OCI-LY7 (cell line): ENCODE results near the gene GADD45B. TPM values are rescaled to one million over a fixed set of nuclear protein-coding genes. Genes with fewer than 3 reads are reported as not detected.

Experiments
- BruUV-seq: library from RNA; stranded (reverse); fragments of 400-500 nt; replicated peaks from 2 replicates; lab custom pipeline; 2021; lab: Mats Ljungman, UMichigan
- CTCF ChIA-PET: fragments of 300-600 bp; sonication (Branson Sonifier 250); formaldehyde crosslinking; loops from one replicate; lab custom pipeline; 2022; ENCODE audit warnings: antibody characterized with exemption; ENCODE audit not compliant: unreplicated experiment; lab: Charles Lee
- POLR2A ChIA-PET: fragments of 300-600 bp; sonication (Branson Sonifier 250); formaldehyde crosslinking; loops from one replicate; lab custom pipeline; 2022; ENCODE audit warnings: antibody characterized with exemption; lab: Charles Lee
- DNase-seq: peaks from one replicate; pipeline ENCODE4 v3.0.0-alpha.2; 2015; ENCODE audit warnings: low spot score
- H2AFZ ChIP-seq: fragments of 200-600 bp; sonication (generic), shearing (Covaris generic); 2 replicates; pipeline ENCODE4 v1.6.1; 2014; ENCODE audit warnings: mild to moderate bottlenecking, antibody characterized with exemption, low read length, moderate library complexity
- H3K27ac ChIP-seq: fragments of 200-600 bp; sonication (generic); 2 replicates; pipeline ENCODE4 v1.5.1; 2014; ENCODE audit warnings: mixed run types, low read depth, mild to moderate bottlenecking, moderate library complexity, low read length, inconsistent platforms; ENCODE audit not compliant: poor library complexity, severe bottlenecking
- H3K36me3 ChIP-seq: fragments of 200-600 bp; sonication (generic); 2 replicates; pipeline ENCODE4 v1.6.1; 2014; ENCODE audit warnings: mild to moderate bottlenecking, antibody characterized with exemption, low read length, moderate library complexity, mixed read lengths; ENCODE audit not compliant: insufficient read depth
- H3K4me1 ChIP-seq: fragments of 200-600 bp; sonication (generic); 2 replicates; pipeline ENCODE4 v1.5.1; 2014; ENCODE audit warnings: mild to moderate bottlenecking, low read length; ENCODE audit not compliant: insufficient read depth, poor library complexity, severe bottlenecking
- H3K4me2 ChIP-seq: fragments of 200-600 bp; sonication (generic); 2 replicates; pipeline ENCODE4 v1.6.1; 2014; ENCODE audit warnings: mild to moderate bottlenecking, low read length
- H3K4me3 ChIP-seq: fragments of 200-600 bp; sonication (generic); 2 replicates; pipeline ENCODE4 v1.5.1; 2014; ENCODE audit warnings: mild to moderate bottlenecking, low read depth, low read length; ENCODE audit not compliant: poor library complexity, severe bottlenecking
- H3K79me2 ChIP-seq: fragments of 200-600 bp; sonication (generic); 2 replicates; pipeline ENCODE4 v1.6.1; 2016; ENCODE audit warnings: low read depth, mild to moderate bottlenecking, low read length, moderate library complexity, mixed read lengths; ENCODE audit not compliant: insufficient read depth
- H3K9me2 ChIP-seq: fragments of 200-600 bp; sonication (generic); 2 replicates; pipeline ENCODE4 v1.6.1; 2016; ENCODE audit warnings: mild to moderate bottlenecking, low read length, mixed read lengths; ENCODE audit not compliant: insufficient read depth
- H3K9me3 ChIP-seq: fragments of 200-600 bp; sonication (generic); 2 replicates; pipeline ENCODE4 v1.6.1; 2014; ENCODE audit warnings: mild to moderate bottlenecking, mixed run types, low read length, mixed read lengths
- H4K20me1 ChIP-seq: fragments of 200-600 bp; sonication (generic); 2 replicates; pipeline ENCODE4 v1.6.1; 2014; ENCODE audit warnings: mild to moderate bottlenecking, antibody characterized with exemption, low read length, moderate library complexity, mixed read lengths; ENCODE audit not compliant: insufficient read depth
- EZH2phosphoT487 ChIP-seq: fragments of 200-600 bp; sonication (generic); IDR thresholded peaks from 2 replicates; pipeline ENCODE4 v1.6.1; 2018; ENCODE audit warnings: low read depth, borderline replicate concordance, mild to moderate bottlenecking, mixed run types, antibody characterized with exemption, low read length, moderate library complexity, mixed read lengths
- intact Hi-C: fragments of 100-400 bp; cut with micrococcal nuclease; formaldehyde crosslinking; loops from one replicate; pipeline ENCODE4 v1.10.0; 2022; ENCODE audit not compliant: unreplicated experiment
- total RNA-seq, 2 experiments: library from RNA; depleted of rRNA in 1 of 2; stranded (reverse); fragments of >200 nt in 1 of 2; shearing (Covaris generic) in 1 of 2; gene quantifications; 2 replicates each; pipeline ENCODE4 v1.2.3, GENCODE V29; 2014 to 2022
- TF ChIP-seq, protein P1 (sequence below): fragments of 200-600 bp; sonication (generic); conservative IDR thresholded peaks from 2 replicates; pipeline ENCODE4 v1.5.1; 2014; ENCODE audit warnings: mild to moderate bottlenecking, antibody characterized with exemption, low read length, moderate library complexity, mixed read lengths

GADD45B gene
- total RNA-seq, 2 experiments from 2014 or later, result 40.5 to 98.4 TPM

DNA sequence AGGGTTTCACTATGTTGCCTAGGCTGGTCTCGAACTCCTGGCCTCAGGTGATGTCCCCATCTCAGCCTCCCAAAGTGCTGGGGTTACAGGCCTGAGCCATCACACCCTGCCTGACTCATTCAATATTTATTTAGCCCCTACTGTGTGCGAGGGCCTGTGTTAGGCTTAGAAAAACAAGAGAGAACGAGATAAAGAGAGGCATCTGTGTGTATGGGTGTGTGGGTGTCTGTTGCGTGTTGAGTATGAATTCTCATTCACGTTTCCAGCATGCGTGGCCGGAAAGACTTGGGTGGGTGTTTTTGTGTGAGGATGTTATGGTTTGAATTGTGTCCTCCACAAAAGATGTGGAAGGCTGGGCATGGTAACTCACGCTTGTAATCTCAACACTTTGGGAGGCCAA lies 9.5 kb downstream of the GADD45B start:
- TF ChIP-seq, protein P1, sequence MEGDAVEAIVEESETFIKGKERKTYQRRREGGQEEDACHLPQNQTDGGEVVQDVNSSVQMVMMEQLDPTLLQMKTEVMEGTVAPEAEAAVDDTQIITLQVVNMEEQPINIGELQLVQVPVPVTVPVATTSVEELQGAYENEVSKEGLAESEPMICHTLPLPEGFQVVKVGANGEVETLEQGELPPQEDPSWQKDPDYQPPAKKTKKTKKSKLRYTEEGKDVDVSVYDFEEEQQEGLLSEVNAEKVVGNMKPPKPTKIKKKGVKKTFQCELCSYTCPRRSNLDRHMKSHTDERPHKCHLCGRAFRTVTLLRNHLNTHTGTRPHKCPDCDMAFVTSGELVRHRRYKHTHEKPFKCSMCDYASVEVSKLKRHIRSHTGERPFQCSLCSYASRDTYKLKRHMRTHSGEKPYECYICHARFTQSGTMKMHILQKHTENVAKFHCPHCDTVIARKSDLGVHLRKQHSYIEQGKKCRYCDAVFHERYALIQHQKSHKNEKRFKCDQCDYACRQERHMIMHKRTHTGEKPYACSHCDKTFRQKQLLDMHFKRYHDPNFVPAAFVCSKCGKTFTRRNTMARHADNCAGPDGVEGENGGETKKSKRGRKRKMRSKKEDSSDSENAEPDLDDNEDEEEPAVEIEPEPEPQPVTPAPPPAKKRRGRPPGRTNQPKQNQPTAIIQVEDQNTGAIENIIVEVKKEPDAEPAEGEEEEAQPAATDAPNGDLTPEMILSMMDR, result no peak
- no peak for TF ChIP-seq EZH2phosphoT487
- Histone ChIP-seq H4K20me1 (no peaks in the 10 kb centered on the region), H3K79me2 (no peaks in the 10 kb centered on the region), H3K4me2 (no peak overlapping the region), H3K4me1 (peaks cover 47% of the 10 kb centered on the region), H3K4me3 (no peak overlapping the region), H3K9me2 (no peaks in the 10 kb centered on the region), H3K9me3 (peaks cover 19% of the 10 kb centered on the region; the same call in 1 of the 2 replicates), H3K27ac (peak overlapping the region; percentile 69), H3K36me3 (no peaks in the 10 kb centered on the region; the same call in 1 of the 2 replicates), H2AFZ (no peak overlapping the region)
- DNase-seq, result no peak
- ChIA-PET CTCF (no interaction called here), POLR2A (interaction anchor here (0.6 to 1.6 kb wide), 3 partner anchors 9 to 186 kb away, joined by 3 to 11 read pairs (median 3); partner anchors contain the start of gene GADD45B)
- intact Hi-C loops, result no loop called here
- BruUV-seq, result no TSS peak

DNA sequence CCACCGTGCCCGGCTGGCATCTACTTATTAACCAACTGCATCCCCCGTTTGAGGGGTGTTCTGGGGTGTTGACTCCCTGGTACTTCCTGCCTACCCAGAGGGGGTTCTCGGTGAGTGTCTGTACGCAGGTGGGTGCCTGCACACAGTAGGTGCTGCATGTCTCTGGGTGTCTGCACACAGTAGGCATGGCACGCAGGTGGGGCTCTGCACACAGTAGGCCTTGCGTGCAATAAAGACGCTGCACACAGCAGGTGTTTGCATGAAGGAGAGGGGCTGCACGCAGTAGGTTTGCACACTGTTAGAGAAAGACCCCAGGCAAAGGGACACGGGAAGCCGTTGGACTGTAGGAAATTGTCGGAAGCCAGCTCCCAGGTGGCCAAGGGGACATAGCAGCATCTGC lies 11.2 kb downstream of the GADD45B start:
- no peaks in the 10 kb centered on the region for H3K36me3 ChIP-seq
- H3K4me3 ChIP-seq, result no peak overlapping the region
- TF ChIP-seq EZH2phosphoT487, result no peak
- TF ChIP-seq, protein P1, result no peak
- no peak overlapping the region for H3K4me2 ChIP-seq
- CTCF ChIA-PET, result no interaction called here
- H2AFZ ChIP-seq, result no peak overlapping the region
- no peaks in the 10 kb centered on the region for H3K9me2 ChIP-seq
- peaks cover 19% of the 10 kb centered on the region; the same call in 1 of the 2 replicates for H3K9me3 ChIP-seq
- no TSS peak for BruUV-seq
- H3K4me1 ChIP-seq, result peaks cover 63% of the 10 kb centered on the region
- DNase-seq, result no peak
- POLR2A ChIA-PET, result interaction anchor here (0.8 kb wide), 1 partner anchor 499 kb away, joined by 4 read pairs; no protein-coding TSS in a partner anchor
- intact Hi-C loops, result no loop called here
- H3K79me2 ChIP-seq, result no peaks in the 10 kb centered on the region
- no peaks in the 10 kb centered on the region for H4K20me1 ChIP-seq
- no peak overlapping the region for H3K27ac ChIP-seq

DNA sequence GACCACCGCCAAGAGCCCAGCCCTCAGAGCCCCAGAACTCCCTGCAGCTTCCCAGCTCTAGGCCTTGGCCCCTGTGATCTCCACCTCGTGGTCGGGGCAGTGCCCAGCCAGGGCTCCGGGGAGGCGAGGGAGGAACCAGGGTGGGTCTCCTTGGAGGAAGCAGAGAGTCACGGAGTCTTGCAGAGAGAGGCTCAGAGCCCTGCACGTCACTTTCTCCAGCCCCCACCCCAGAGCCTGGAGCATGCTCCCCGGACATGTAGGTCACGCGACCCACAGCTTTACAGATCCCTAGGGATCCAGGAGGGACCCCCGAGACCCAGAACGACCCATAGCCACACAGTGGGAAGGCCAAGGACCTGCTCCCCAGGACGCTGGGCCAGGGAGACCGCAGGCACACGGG lies 11.9 kb downstream of the GADD45B start:
- DNase-seq, result no peak
- H3K79me2 ChIP-seq, result no peaks in the 10 kb centered on the region
- H3K9me3 ChIP-seq, result peaks cover 19% of the 10 kb centered on the region; the same call in 1 of the 2 replicates
- no peak for TF ChIP-seq EZH2phosphoT487
- TF ChIP-seq, protein P1, result no peak
- no peaks in the 10 kb centered on the region for H3K36me3 ChIP-seq
- no TSS peak for BruUV-seq
- no peak overlapping the region for H3K4me2 ChIP-seq
- CTCF ChIA-PET, result interaction anchor here (0.6 kb wide), 1 partner anchor 252 kb away, joined by 3 read pairs; the partner anchor contains the start of gene PLEKHJ1
- no peaks in the 10 kb centered on the region for H3K9me2 ChIP-seq
- POLR2A ChIA-PET, result interaction anchor here (0.6 to 1.1 kb wide), 2 partner anchors 65 to 128 kb away, joined by 4 read pairs; no protein-coding TSS in a partner anchor
- no peak overlapping the region for H3K27ac ChIP-seq
- H3K4me1 ChIP-seq, result peaks cover 71% of the 10 kb centered on the region
- intact Hi-C loops, result no loop called here
- H2AFZ ChIP-seq, result no peak overlapping the region
- H3K4me3 ChIP-seq, result no peak overlapping the region
- no peaks in the 10 kb centered on the region for H4K20me1 ChIP-seq
